HepG2 (cell line): ENCODE results near the gene MSI2. TPM values are rescaled to one million over a fixed set of nuclear protein-coding genes. Genes with fewer than 3 reads are reported as not detected.

Experiments
- ATF2 ChIP-seq: sonication (generic); formaldehyde crosslinking; IDR thresholded peaks from 2 replicates; pipeline ENCODE4 v1.4.0; 2020; ENCODE audit warnings: missing genetic modification reagents
- BCL6 ChIP-seq: IDR thresholded peaks from 2 replicates; pipeline ENCODE4 v1.6.1; 2016; ENCODE audit warnings: missing genetic modification reagents, missing compliant biosample characterization
- BCLAF1 ChIP-seq: fragments of 450-650 bp; IDR thresholded peaks from 2 replicates; pipeline ENCODE4 v1.6.1; 2017; ENCODE audit warnings: mild to moderate bottlenecking
- FOXO1 ChIP-seq: sonication (generic); formaldehyde crosslinking; IDR thresholded peaks from 2 replicates; pipeline ENCODE4 v1.4.0; 2020; ENCODE audit warnings: missing genetic modification reagents
- FOXO4 ChIP-seq: sonication (generic); formaldehyde crosslinking; conservative IDR thresholded peaks from 2 replicates; pipeline ENCODE4 v1.8.1; 2023; ENCODE audit warnings: missing genetic modification reagents
- MAX ChIP-seq: IDR thresholded peaks from 2 replicates; pipeline ENCODE4 v1.6.1; 2012; ENCODE audit warnings: inconsistent platforms
- MTA3 ChIP-seq: sonication (generic); formaldehyde crosslinking; IDR thresholded peaks from 2 replicates; pipeline ENCODE4 v1.4.0; 2020; ENCODE audit warnings: missing genetic modification reagents
- NRL ChIP-seq: sonication (generic); formaldehyde crosslinking; IDR thresholded peaks from 2 replicates; pipeline ENCODE4 v1.5.0; 2020; ENCODE audit warnings: missing genetic modification reagents, mild to moderate bottlenecking, moderate library complexity, borderline replicate concordance
- PRDM4 ChIP-seq: sonication (generic); formaldehyde crosslinking; IDR thresholded peaks from 2 replicates; pipeline ENCODE4 v1.9.0; 2021; ENCODE audit warnings: missing genetic modification reagents, borderline replicate concordance
- RNF2 ChIP-seq: fragments of 450-650 bp; conservative IDR thresholded peaks from 2 replicates; pipeline ENCODE4 v1.6.1; 2016; ENCODE audit warnings: low read depth
- TSC22D2 ChIP-seq: sonication (generic); formaldehyde crosslinking; IDR thresholded peaks from 2 replicates; pipeline ENCODE4 v1.5.1; 2020; ENCODE audit warnings: missing genetic modification reagents, mild to moderate bottlenecking, borderline replicate concordance
- ZBTB38 ChIP-seq: sonication (generic); formaldehyde crosslinking; IDR thresholded peaks from 2 replicates; pipeline ENCODE4 v1.5.1; 2020; ENCODE audit warnings: mild to moderate bottlenecking, missing genetic modification reagents
- ZNF256 ChIP-seq: sonication (generic); formaldehyde crosslinking; conservative IDR thresholded peaks from 2 replicates; pipeline ENCODE4 v1.4.0; 2020; ENCODE audit warnings: missing genetic modification reagents
- ZNF558 ChIP-seq: sonication (generic); formaldehyde crosslinking; IDR thresholded peaks from 2 replicates; pipeline ENCODE4 v1.9.0; 2022; ENCODE audit warnings: mild to moderate bottlenecking, missing genetic modification reagents, borderline replicate concordance
- ZNF562 ChIP-seq: sonication (generic); formaldehyde crosslinking; IDR thresholded peaks from 2 replicates; pipeline ENCODE4 v1.8.0; 2022; ENCODE audit warnings: missing genetic modification reagents, borderline replicate concordance
- ZUFSP ChIP-seq: sonication (generic); formaldehyde crosslinking; IDR thresholded peaks from 2 replicates; pipeline ENCODE4 v1.9.0; 2021; ENCODE audit warnings: missing genetic modification reagents, mild to moderate bottlenecking, borderline replicate concordance
- polyA plus RNA-seq, 8 experiments: library from polyadenylated mRNA; depleted of rRNA in 3 of 8; stranded (reverse) in 7 of 8; unstranded in 1 of 8; fragments of >200 nt; fragmentation: Illumina TruSeq in 4 of 8; extraction: Trizol in 4 of 8; gene quantifications; 2 replicates each; pipeline versions ENCODE4 v1.2.1 to v1.2.3, GENCODE V29; 2011 to 2016; ENCODE audit warnings: low read depth in 4 of 8, missing spikeins in 1 of 8, mixed read lengths in 1 of 8; ENCODE audit not compliant: insufficient read depth in 1 of 8
- total RNA-seq, 5 experiments: library from RNA; depleted of rRNA; stranded (reverse); fragments of >200 nt; fragmentation: Illumina TruSeq; extraction: Trizol; gene quantifications; 2 replicates each; pipeline ENCODE4 v1.2.3, GENCODE V29; 2016; ENCODE audit warnings: low read depth in 1 of 5

Gene MSI2
- total and polyA plus RNA-seq, 2 of the 13 experiments (the other 11 are each of a cell fraction or from before 2014, with no cell fraction given) = 77.5 to 78.4 TPM

GRCh38 chr17:57577751-57578607 is 321.7 kb downstream of the MSI2 start (continued):
- TF ChIP-seq BCLAF1 = no peak
- TF ChIP-seq TSC22D2 = no peak
- peak; percentile 44 for TF ChIP-seq MAX
- TF ChIP-seq ZNF256 (CRISPR knock-in tag) = no peak
- peak; percentile 89 for TF ChIP-seq FOXO1 (CRISPR knock-in tag)
- TF ChIP-seq NRL (CRISPR knock-in tag) = no peak
- no peak for TF ChIP-seq ZNF562 (CRISPR knock-in tag)
- TF ChIP-seq MTA3 (CRISPR knock-in tag) = no peak
- no peak for TF ChIP-seq PRDM4 (CRISPR knock-in tag)
- no peak for TF ChIP-seq FOXO4 (CRISPR knock-in tag)
- TF ChIP-seq BCL6 = peak; percentile 86
- no peak for TF ChIP-seq RNF2
- no peak for TF ChIP-seq ZNF558
- no peak for TF ChIP-seq ZUFSP
- TF ChIP-seq ZBTB38 (CRISPR knock-in tag) = no peak
- TF ChIP-seq ATF2 (CRISPR knock-in tag) = peak; percentile 25; the same call in 1 of the 2 replicates
